Endometrial microvascular endothelial cells (primary cell): ENCODE measurements around the gene STK16. TPM values are rescaled to one million over a fixed set of nuclear protein-coding genes. Genes with fewer than 3 reads are reported as not detected.
"Not testable (repeated sequence)": the region's sequence is repeated elsewhere in the genome, so short reads cannot be mapped to it uniquely, and the experiment has no call there.

Experiments used
- in situ Hi-C: cut with HindIII; loops from 2 replicates; pipeline ENCODE4 v1.10.0; 2017; ENCODE audit warnings: low sequenced_read_pairs, low pct_unique_long_range_greater_than_20kb; ENCODE audit errors: inconsistent ontology term
- total RNA-seq: library from RNA; depleted of rRNA; stranded (reverse); fragments of >200 nt; gene quantifications from one replicate; pipeline ENCODE4 v1.2.3, GENCODE V29; 2015; ENCODE audit errors: inconsistent ontology term

The STK16 gene
- total RNA-seq = 5.5 TPM

- in situ Hi-C loops = no loop called here
These were observed at the start of gene STK16, which contains the start of gene GLB1L for GRCh38 chr2:219245148-219245898. Gene STK16 (plus strand): TSS chr2:219245479. CDS start chr2:219246000, 521 bp downstream. Gene GLB1L (minus strand): TSS chr2:219245444. CDS start chr2:219243573, 1,871 bp downstream.

DNA sequence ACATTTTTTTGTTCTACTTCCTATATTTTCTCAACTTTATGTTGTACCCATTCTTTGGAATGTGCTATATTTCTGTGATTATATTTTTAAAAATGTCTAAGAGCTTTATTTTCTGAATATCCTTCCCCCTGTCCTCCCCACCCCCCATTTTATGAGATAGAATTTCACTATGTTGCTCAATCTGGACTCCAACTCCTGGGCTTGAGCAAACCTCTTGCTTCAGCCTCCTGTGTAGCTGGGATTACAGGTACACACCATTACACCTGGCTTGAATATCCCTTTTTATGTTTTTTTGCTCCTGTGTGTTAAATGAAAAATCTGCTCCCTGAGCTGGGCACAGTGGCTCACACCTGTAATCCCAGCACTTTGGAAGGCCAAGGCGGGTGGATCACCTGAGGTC lies 47.9 kb upstream of the STK16 start:
- in situ Hi-C loops = no loop called here

- in situ Hi-C loops = no loop called here
These were observed 46.3 kb upstream of the STK16 start for GRCh38 chr2:219198974-219199373.

- in situ Hi-C loops = no loop called here
These were observed 45.6 kb upstream of the STK16 start for GRCh38 chr2:219199470-219200211.

- in situ Hi-C loops = not testable (repeated sequence)
These were observed 44.6 kb upstream of the STK16 start for GRCh38 chr2:219200502-219201326.

GRCh38 chr2:219201331-219201730 lies 43.9 kb upstream of the STK16 start:
- in situ Hi-C loops = not testable (repeated sequence)

DNA sequence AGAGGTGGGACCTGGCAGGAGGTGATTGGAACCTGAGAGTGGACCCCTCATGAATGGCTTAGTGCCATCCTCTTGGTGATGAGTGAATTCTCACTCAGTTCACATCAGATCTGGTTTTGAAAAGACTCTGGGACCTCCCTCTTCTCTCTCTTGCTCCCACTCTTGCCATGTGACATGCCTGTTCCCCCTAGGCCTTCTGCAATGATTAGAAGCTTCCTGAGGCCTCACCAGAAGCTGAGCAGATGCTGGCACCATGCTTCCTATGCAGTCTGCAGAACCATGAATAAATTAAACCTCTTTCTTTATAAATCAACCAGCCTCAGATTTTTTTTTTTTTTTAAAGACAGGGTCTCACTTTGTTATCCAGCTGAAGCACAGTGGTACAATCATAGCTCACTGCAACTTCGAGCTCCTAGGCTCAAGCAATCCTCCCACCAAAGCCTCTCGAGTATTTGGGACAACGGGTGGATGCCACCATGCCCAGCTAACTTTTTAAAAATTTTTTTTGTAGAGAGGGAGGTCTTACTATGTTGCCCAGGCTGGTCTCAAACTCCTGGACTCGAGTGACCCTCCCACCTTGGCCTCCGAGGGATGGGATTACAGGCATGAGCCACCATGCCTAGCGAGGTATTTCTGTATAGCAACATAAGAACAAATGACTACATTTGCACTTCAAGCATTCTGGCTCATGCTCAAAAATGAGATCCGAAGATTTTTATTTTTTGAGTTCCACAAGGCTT lies 40.7 kb upstream of the STK16 start:
- in situ Hi-C loops = no loop called here

DNA sequence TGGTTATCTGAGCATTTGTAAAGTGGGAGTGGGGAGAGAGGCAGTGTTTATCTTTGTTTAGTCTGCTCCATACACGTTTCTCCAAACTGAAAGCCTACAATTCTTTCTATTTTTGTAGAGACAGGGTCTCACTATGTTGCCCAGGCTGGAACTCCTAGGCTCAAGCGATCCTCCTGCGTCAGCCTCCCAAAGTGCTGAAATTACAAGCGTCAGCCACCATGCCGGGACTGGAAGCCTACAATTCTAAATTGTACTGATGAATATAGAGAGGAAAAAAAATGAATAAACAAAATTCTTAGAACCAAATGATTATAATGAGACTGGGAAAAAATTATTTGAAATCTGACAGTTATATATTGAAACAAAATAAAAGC lies 40.1 kb upstream of the STK16 start:
- in situ Hi-C loops = no loop called here

GRCh38 chr2:219205981-219206327 lies 39.3 kb upstream of the STK16 start:
- in situ Hi-C loops = no loop called here

- in situ Hi-C loops = no loop called here
These were observed 38.7 kb upstream of the STK16 start, which contains the start of gene ZFAND2B for GRCh38 chr2:219206328-219207133. Gene ZFAND2B (plus strand): TSS chr2:219206782. CDS start chr2:219206988, 206 bp downstream.

GRCh38 chr2:219207134-219207883 lies 38.0 kb upstream of the STK16 start:
- in situ Hi-C loops = no loop called here

GRCh38 chr2:219207884-219208740 lies 37.2 kb upstream of the STK16 start:
- in situ Hi-C loops = no loop called here

DNA sequence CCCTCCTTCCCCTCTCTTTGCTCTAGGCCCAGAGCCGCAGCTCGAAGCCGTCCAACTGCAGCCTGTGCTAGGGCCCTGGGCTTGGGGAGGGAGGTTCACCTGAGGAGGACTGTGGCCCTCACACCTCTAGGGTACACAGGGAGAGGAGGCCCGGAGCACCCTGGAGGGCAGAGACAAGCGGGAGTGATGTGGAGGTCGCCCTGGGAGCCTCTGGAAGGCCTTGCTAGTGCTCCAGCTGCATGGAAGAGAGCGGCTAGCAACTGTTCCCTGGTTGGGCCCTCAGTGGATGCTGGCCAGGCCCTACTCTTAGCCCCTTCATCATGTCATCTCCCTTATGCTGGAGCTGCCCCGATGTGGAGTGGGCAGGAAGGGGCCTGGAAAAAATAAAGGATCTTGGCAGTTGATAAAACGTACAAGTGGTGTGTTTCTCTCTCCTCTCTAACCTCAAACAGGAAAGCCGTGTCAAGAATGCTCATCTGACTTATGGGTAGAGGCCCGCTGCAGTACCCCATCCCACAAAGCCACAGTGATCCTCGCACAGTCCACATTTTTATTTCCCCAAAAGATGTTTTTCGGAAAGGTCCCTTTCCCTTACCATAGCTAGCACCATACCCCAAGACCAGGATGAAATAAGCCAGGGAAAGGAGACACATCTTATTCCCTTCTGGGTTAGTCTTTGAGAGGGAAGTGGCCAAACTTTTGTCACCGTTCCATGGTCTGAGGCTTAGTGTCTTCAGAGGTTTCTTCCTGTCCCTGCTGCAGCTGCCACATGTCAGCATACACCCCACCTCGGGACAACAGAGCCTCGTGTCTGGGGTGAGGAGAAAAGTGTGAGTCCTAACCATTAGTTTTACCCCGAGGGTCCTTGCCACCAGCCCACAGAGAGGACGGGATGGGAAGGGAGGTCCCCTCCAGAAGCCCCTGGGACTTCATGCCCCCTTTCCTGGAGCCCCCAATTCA lies 35.8 kb upstream of the STK16 start:
- in situ Hi-C loops = no loop called here

DNA sequence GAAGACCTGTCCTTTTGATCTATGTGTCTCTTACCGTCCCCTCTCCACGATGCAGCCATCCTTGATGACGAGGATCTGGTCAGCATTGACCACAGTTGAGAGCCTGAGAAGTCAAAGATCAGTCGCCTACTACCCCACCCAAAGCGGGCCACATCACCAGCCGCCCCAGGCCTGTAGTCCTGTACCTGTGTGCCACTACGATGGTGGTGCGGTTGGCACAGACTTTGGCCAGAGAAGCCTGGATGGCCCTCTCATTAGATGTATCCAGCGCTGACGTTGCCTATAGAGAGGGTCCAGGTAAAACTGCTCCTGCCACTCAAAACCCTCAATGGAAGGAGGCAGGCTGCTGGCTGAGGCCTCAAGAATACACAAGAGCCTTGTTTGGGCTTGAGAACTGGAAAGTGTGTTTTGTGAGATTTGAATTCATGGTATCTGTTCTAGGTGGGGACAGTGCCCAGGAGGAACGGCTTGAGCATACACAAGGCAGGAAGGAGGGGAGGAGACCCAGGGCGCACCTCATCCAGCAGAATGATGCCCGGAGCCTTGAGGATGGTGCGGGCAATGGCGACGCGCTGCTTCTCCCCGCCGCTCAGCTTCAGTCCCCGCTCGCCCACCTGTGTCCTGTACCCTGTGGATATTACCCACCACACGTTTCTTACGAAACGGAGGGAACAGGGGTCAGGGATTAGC lies 34.9 kb upstream of the STK16 start:
- in situ Hi-C loops = no loop called here

DNA sequence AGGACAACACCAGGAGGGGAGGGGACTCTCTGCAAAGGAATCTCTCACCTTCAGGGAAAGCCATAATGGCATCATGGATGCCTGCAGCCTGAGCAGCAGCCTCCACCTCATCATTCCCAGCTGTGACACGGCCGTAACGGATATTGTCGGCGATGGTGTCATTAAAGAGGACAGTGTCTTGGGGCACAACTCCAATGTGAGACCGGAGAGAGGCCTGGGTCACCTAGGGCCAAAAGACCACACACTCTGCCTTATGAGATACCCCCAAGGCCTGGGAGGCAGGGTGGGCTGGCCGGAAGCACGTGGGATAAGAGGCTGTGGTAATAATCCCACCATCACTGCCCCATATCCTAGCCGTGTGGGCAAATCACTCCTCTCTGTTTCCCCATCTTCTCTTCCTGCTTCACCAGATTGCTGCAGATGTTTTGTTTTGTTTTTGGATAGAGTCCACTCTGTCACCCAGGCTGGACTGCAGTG lies 34.4 kb upstream of the STK16 start:
- in situ Hi-C loops = no loop called here
